Measurements from ENCODE around the gene ROBO1.

ROBO1 gene

GRCh38 chr3:78764634-78765033, 1003.2 kb downstream of the ROBO1 start:
- Histone ChIP-seq H3K27me3 (replicated peaks; ENCODE audit: insufficient read depth, low read length) (no peaks in the 10 kb centered on the region), H3F3A (ENCODE audit: insufficient read depth, low read length) (no peaks in the 10 kb centered on the region), H3K4me2 (ENCODE audit: low read depth, low read length) (no peak overlapping the region), H3K4me1 (ENCODE audit: low read length) (no peaks in the 10 kb centered on the region), H3K27ac (ENCODE audit: low read length) (no peak overlapping the region), H3K9me2 (replicated peaks; ENCODE audit: insufficient read depth, low read length) (no peaks in the 10 kb centered on the region), H4K20me1 (ENCODE audit: insufficient read depth, low read length) (no peaks in the 10 kb centered on the region), H3K4me3 (ENCODE audit: low read length) (no peak overlapping the region), H2AFZ (ENCODE audit: low read length) (no peak overlapping the region), H3K79me2 (ENCODE audit: low read length) (no peaks in the 10 kb centered on the region), H3K9ac (ENCODE audit: low read length) (no peak overlapping the region), H3K9me3 (replicated peaks; ENCODE audit: insufficient read depth, low read length) (no peaks in the 10 kb centered on the region), H3K36me3 (replicated peaks; ENCODE audit: insufficient read depth, low read length) (no peaks in the 10 kb centered on the region)
- DNase-seq = no peak
- TF ChIP-seq EZH2 (optimal IDR thresholded peaks at IDR 0.05; ENCODE audit: low read depth, low read length) = no peak
- TF ChIP-seq EZH2phosphoT487 (IDR thresholded peaks at IDR 0.05; ENCODE audit: low read length) = no peak
- no peak for TF ChIP-seq CTCF (IDR thresholded peaks at IDR 0.05; ENCODE audit: low read length)

- H3K36me3 ChIP-seq (replicated peaks; ENCODE audit: insufficient read depth, low read length) = no peaks in the 10 kb centered on the region
- H3K4me2 ChIP-seq (ENCODE audit: low read depth, low read length) = no peak overlapping the region
- H4K20me1 ChIP-seq (ENCODE audit: insufficient read depth, low read length) = no peaks in the 10 kb centered on the region
- no peak overlapping the region for H3K9ac ChIP-seq (ENCODE audit: low read length)
- H2AFZ ChIP-seq (ENCODE audit: low read length) = no peak overlapping the region
- DNase-seq = no peak
- no peak for TF ChIP-seq EZH2phosphoT487 (IDR thresholded peaks at IDR 0.05; ENCODE audit: low read length)
- no peak for TF ChIP-seq CTCF (IDR thresholded peaks at IDR 0.05; ENCODE audit: low read length)
- no peak overlapping the region for H3K4me3 ChIP-seq (ENCODE audit: low read length)
- H3K9me2 ChIP-seq (replicated peaks; ENCODE audit: insufficient read depth, low read length) = no peaks in the 10 kb centered on the region
- no peaks in the 10 kb centered on the region for H3K4me1 ChIP-seq (ENCODE audit: low read length)
- H3K27me3 ChIP-seq (replicated peaks; ENCODE audit: insufficient read depth, low read length) = no peaks in the 10 kb centered on the region
- no peaks in the 10 kb centered on the region for H3K9me3 ChIP-seq (replicated peaks; ENCODE audit: insufficient read depth, low read length)
- no peaks in the 10 kb centered on the region for H3K79me2 ChIP-seq (ENCODE audit: low read length)
- no peak overlapping the region for H3K27ac ChIP-seq (ENCODE audit: low read length)
- H3F3A ChIP-seq (ENCODE audit: insufficient read depth, low read length) = no peaks in the 10 kb centered on the region
Measured at GRCh38 chr3:78762121-78762520, 1005.7 kb downstream of the ROBO1 start.

GRCh38 chr3:78761126-78761525, 1006.7 kb downstream of the ROBO1 start:
- H3K27ac ChIP-seq (ENCODE audit: low read length) = no peak overlapping the region
- H3K27me3 ChIP-seq (replicated peaks; ENCODE audit: insufficient read depth, low read length) = no peaks in the 10 kb centered on the region
- no peaks in the 10 kb centered on the region for H3K36me3 ChIP-seq (replicated peaks; ENCODE audit: insufficient read depth, low read length)
- H3K9ac ChIP-seq (ENCODE audit: low read length) = no peak overlapping the region
- TF ChIP-seq EZH2phosphoT487 (IDR thresholded peaks at IDR 0.05; ENCODE audit: low read length) (no peak), CTCF (IDR thresholded peaks at IDR 0.05; ENCODE audit: low read length) (no peak), EZH2 (optimal IDR thresholded peaks at IDR 0.05; ENCODE audit: low read depth, low read length) (no peak)
- no peak overlapping the region for H2AFZ ChIP-seq (ENCODE audit: low read length)
- no peaks in the 10 kb centered on the region for H4K20me1 ChIP-seq (ENCODE audit: insufficient read depth, low read length)
- no peak overlapping the region for H3K4me3 ChIP-seq (ENCODE audit: low read length)
- H3K4me1 ChIP-seq (ENCODE audit: low read length) = no peaks in the 10 kb centered on the region
- H3K4me2 ChIP-seq (ENCODE audit: low read depth, low read length) = no peak overlapping the region
- no peaks in the 10 kb centered on the region for H3F3A ChIP-seq (ENCODE audit: insufficient read depth, low read length)
- no peak for DNase-seq
- no peaks in the 10 kb centered on the region for H3K79me2 ChIP-seq (ENCODE audit: low read length)
- H3K9me2 ChIP-seq (replicated peaks; ENCODE audit: insufficient read depth, low read length) = no peaks in the 10 kb centered on the region
- no peaks in the 10 kb centered on the region for H3K9me3 ChIP-seq (replicated peaks; ENCODE audit: insufficient read depth, low read length)

All from MM.1S (cell line).